ENCODE measurements around the gene GCDH.
"Not testable (repeated sequence)": the region's sequence is repeated elsewhere in the genome, so short reads cannot be mapped to it uniquely, and the experiment has no call there.

GCDH gene

GRCh38 chr19:12872941-12873890 lies 17.7 kb upstream of the GCDH start:
- peak; percentile 57 for DNase-seq (ENCODE audit: low spot score)

DNA sequence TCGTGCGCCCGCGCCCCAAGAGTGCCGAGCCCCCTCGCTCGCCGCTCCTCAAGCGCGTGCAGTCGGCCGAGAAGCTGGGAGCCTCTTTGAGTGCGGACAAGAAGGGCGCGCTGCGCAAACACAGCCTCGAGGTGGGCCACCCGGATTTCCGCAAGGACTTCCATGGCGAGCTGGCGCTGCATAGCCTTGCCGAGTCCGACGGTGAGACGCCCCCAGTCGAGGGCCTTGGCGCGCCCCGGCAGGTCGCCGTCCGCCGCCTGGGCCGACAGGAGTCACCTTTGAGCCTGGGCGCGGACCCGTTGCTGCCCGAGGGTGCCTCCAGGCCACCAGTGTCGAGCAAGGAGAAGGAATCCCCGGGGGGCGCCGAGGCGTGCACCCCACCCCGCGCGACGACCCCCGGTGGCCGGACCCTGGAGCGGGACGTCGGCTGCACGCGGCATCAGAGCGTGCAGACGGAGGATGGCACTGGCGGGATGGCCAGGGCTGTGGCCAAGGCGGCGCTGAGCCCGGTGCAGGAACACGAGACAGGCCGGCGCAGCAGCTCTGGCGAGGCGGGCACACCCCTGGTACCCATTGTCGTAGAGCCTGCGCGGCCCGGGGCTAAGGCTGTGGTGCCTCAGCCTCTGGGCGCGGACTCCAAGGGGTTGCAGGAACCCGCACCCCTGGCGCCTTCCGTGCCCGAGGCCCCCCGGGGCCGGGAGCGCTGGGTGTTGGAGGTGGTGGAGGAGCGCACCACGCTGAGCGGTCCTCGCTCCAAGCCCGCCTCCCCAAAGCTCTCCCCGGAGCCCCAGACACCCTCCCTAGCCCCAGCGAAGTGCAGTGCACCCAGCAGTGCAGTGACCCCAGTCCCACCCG lies 16.8 kb upstream of the GCDH start:
- DNase-seq (ENCODE audit: low spot score), result no peak

- DNase-seq (ENCODE audit: low spot score), result no peak
Observed at GRCh38 chr19:12875086-12875485, 15.9 kb upstream of the GCDH start.

- DNase-seq (ENCODE audit: low spot score), result no peak
Observed at GRCh38 chr19:12880551-12881171, 10.3 kb upstream of the GCDH start.

GRCh38 chr19:12881172-12881808 lies 9.7 kb upstream of the GCDH start, which contains the start of gene DNASE2:
DNASE2 (minus strand) TSS chr19:12881449; CDS start chr19:12881375, 74 bp downstream.
- DNase-seq (ENCODE audit: low spot score), result peak; percentile 88

- DNase-seq (ENCODE audit: low spot score), result no peak
Observed at GRCh38 chr19:12882589-12882988, 8.4 kb upstream of the GCDH start.

DNA sequence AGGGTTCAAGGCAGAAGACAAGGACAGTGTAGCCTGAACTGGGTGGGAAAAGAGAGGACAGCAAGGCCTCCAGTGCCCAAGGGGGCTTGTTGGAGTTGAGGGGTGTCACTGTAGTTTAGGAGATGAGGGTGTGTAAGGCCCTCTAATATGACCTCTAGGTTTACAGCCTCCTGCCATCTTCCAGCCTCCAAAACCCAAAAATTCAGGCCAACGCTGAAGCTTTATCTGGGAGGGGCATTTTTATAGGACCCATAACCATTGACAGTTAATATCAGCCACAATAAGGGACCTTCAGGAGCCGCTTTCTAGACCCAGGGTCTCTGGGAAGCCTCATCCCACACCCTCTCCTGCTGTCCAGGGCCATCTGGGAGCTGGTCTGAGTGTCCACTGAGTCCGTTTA lies 6.8 kb upstream of the GCDH start:
- DNase-seq (ENCODE audit: low spot score), result no peak

GRCh38 chr19:12884627-12884925 lies 6.4 kb upstream of the GCDH start:
- no peak for DNase-seq (ENCODE audit: low spot score)

DNA sequence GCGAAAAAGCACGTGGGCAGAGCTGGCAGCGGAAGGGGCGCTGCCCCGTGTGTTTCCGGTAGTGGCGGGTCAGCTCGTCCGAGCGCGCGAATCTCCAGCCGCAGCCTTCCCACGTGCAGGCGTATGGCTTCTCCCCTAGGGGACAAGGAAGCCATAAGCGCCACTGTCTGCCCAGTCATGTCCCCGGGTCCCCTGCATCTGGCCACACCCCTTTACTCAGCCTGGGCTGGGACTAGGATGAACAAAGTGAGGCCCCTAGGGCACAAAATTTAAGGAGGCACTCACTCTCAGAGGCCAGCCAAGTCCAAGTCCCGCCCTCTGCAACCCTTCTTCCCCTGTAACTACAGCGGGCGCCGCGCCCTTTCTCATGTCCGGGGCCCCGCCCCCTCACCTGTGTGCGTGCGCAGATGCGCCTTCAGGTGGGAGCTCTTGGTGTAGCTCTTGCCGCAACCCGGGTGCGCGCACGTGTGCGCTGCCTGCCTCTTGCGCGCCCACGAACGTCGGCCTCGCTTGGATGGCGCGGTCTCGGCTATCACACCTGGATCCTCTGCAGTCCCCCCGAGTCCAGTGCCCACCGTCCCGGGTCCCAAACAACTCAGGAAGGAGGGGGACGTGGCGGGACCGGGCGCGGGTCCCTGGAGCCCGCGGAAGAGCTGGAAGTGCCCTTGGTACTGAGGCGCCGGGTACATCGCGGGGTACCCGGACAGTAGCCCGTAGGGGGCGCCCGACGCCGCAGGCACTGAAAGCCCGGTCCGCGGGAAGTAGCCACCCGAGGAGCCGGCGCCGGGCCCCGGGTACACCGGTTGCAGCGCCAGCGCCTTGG lies 5.8 kb upstream of the GCDH start:
- DNase-seq (ENCODE audit: low spot score), result peak; percentile 91

DNA sequence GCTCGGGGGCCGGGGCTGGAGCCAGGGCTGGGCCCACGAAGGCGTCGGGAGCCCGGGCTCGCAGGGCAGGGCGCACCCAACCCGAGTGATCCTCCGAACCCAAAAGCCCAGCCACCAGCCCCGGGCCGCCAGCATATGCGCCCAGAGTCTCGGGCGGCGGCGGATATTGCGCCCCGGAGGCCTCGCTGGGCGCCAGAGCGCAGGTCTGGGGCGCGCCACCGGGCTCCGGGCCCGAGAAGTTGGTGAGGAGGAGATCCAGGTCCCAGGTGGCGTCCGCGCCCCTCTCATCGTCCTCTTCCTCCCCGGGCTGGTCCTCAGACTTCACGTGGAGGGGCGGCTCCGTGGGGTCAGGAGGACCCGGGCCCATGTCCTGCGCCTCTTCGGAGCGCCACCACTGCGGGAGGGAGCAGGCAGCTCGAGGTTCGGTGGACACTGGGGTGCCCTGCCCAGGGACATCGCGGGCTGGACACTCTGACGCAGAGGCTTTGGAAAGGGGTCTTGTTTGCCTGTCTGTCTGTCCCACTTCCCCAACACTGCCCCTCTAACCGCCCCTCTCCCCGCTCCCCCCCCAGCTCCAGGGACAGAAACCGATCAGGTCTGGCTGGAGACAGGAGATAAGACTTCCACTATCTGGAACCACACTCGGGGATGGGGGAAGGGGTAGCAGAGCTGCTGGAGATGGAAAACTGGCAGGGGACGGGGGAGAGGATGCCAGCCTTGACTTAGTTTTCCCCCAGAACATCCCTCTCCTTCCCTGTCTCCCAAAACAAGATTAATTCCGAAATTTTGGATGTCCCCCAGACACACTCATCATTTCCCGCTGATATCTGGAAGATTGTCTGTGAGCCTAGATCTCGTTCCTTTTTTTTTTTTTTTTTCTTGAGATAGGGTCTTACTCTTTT lies 5.0 kb upstream of the GCDH start:
- no peak for DNase-seq (ENCODE audit: low spot score)

DNA sequence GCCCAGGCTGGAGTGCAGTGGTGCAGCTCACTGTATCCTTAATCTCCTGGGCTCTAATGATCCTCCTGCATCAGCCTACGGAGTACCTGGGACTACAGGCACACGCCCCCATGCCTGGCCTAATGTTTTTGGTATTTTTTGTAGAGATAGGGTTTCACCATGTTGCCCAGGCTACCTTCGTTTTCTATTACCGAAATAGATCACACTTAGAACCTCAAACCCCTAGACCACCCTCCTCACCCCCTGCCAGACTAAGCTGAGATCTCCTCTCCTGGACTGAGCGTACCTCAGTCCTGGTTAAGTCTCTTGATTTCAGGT lies 4.3 kb upstream of the GCDH start:
- DNase-seq (ENCODE audit: low spot score), result no peak

GRCh38 chr19:12886969-12887747 lies 3.8 kb upstream of the GCDH start, which contains the start of gene KLF1:
KLF1 (minus strand) TSS chr19:12887201; CDS start chr19:12887140, 61 bp downstream.
- no peak for DNase-seq (ENCODE audit: low spot score)

- DNase-seq (ENCODE audit: low spot score), result no peak
Observed at GRCh38 chr19:12888006-12888603, 2.9 kb upstream of the GCDH start.

DNA sequence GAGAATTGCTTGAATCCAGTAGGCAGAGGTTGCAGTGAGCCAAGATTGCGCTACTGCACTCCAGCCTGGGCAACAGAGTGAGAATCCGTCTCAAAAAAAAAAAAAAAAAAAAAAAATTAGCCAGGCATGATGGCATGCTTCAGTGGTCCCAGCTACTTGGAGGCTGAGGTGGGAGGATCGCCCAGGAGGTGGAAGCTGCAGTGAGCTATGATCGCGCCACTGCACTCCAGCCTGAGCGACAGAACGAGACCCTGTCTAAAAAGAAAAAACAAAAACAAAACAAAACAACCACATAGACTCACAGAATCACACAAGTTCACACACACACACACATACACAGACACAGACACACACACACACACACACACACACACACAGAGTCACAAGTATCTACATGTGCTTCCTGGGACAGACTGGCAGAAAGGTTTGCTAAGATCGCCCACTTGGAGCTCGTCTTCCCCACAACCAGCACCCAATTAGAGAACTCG lies 617 bp upstream of the GCDH start:
- not testable (repeated sequence) for DNase-seq (ENCODE audit: low spot score)

- no peak for DNase-seq (ENCODE audit: low spot score)
Observed at GRCh38 chr19:12891553-12892021, 627 bp downstream of the GCDH start.

DNA sequence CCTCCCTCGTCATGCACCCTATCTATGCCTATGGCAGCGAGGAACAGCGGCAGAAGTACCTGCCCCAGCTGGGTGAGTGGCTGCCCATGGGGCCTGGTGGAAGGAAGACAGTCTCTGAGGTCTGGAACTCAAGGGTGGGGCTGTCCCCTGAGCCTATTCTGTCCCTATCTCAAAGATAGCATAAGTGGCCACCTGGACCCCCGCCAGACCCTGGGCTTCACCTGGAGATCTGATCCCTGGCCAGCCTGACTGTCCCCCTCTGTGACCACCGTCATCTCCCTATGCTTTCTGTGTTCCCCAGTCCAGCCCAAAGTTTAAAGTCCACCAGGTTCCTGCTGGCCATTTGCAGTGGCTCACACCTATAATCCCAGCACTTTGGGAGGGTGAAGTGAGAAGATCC lies 2.6 kb downstream of the GCDH start:
- no peak for DNase-seq (ENCODE audit: low spot score)

DNA sequence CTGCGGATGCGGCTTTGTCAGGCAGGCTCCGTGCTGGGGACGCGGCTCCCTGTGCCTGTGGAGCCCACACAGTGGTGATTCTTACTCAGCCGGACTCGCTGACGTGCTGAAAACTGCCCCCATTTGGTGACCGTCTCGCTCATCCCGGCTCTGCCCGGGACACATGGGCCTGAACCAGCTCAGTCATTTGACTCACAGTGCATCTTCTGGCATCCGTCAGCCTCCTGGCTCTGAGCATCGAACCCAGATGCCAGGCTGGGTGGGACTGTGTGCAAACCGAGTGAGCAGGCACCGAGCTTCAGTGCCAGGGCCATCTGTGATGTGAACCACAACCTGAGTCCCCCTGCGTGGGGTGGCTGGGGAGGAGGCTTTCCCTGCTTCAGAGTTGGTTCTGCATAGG lies 5.5 kb downstream of the GCDH start:
- no peak for DNase-seq (ENCODE audit: low spot score)

DNA sequence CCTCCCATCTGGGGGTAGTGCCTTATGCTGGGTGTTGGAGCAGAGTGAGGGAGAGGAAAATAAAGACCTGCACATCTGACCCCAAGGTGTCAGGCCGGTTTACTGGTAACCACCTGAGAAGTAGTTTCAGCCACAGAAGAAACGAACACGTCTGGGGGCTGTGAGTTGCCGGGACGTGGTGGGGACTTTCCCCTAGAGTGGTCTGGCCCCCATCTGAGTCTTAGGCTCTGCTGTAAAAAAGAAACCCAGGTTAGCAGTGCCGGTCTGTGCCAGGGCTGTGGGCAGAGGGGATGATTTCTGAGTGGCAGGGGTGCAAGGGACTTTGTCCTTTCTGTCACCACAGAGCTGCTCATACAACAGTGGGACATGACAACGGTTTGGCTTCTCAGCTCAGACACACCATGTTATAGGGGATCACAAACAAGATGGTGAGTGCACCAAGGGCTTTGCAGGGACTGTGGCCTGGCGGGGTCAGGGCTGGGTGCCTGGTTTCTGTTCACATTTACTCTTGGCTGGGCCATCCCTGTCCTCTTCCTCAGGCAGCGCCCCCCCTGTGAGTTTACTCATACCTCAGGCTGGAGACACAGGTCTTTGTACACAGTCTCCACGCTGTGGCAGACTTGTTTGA lies 9.0 kb downstream of the GCDH start:
- DNase-seq (ENCODE audit: low spot score), result no peak
